KOPT-K1 (cell line): ENCODE measurements around the gene HOXA6.

ENCODE experiments used
- H3K27ac ChIP-seq: fragments of 200-600 bp; sonication (generic); 2 replicates; pipeline ENCODE4 v1.5.1; 2016; ENCODE audit warnings: antibody characterized with exemption, mild to moderate bottlenecking, low read depth, low read length; ENCODE audit not compliant: poor library complexity, severe bottlenecking
- H3K36me3 ChIP-seq: fragments of 200-600 bp; sonication (generic); 2 replicates; pipeline ENCODE4 v1.5.1; 2017; ENCODE audit warnings: antibody characterized with exemption, mild to moderate bottlenecking, low read length, moderate library complexity; ENCODE audit not compliant: insufficient read depth
- H3K9me3 ChIP-seq: fragments of 200-600 bp; sonication (generic); 2 replicates; pipeline ENCODE4 v1.5.1; 2017; ENCODE audit warnings: antibody characterized with exemption, low read length, mild to moderate bottlenecking; ENCODE audit not compliant: insufficient read depth, poor library complexity, severe bottlenecking

Gene HOXA6

GRCh38 chr7:27105301-27106031 lies 42.1 kb downstream of the HOXA6 start:
- Histone ChIP-seq H3K36me3 (no peaks in the 10 kb centered on the region), H3K9me3 (peaks cover 4% of the 10 kb centered on the region), H3K27ac (no peak overlapping the region)

GRCh38 chr7:27104341-27105058 lies 43.1 kb downstream of the HOXA6 start:
- H3K9me3 ChIP-seq, result peaks cover 4% of the 10 kb centered on the region
- H3K27ac ChIP-seq, result no peak overlapping the region
- H3K36me3 ChIP-seq, result no peaks in the 10 kb centered on the region

DNA sequence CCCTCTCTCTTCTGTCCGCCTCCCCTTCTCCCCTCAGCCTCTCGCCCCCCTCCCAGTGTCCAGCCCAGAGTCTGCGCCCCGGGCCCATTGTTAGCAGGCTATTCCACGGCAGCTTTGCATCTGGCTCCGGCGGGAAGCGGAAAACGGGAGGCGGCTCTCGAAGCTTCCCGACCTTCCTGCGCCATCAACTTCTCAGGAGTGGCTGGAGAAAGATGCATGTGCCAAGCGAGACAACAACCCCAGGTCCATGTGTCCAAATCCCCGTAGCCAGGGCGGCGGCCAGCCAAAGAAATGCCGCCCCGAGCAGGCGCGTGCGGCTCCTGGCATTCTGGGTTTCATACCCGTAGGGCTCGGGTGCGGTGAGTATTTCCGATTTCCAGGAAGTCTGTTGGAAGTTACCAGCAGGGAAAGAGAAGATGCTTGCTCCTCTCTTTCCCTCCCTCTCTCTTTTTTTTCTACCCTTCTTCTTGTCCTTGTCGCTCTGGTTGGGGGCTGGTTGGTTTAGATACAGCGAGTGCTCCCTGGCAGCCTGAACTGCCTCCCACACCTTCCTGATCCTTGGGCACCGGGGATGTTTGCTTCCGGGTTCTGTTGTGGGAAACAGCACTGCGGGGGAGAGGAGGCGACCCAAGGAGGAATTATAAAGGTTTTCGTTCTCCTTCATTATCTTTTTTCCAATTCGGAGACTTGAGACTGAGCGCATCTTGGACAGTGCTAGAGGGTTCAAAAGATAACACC lies 43.9 kb downstream of the HOXA6 start:
- Histone ChIP-seq H3K36me3 (no peaks in the 10 kb centered on the region), H3K9me3 (peaks cover 4% of the 10 kb centered on the region), H3K27ac (no peak overlapping the region)

DNA sequence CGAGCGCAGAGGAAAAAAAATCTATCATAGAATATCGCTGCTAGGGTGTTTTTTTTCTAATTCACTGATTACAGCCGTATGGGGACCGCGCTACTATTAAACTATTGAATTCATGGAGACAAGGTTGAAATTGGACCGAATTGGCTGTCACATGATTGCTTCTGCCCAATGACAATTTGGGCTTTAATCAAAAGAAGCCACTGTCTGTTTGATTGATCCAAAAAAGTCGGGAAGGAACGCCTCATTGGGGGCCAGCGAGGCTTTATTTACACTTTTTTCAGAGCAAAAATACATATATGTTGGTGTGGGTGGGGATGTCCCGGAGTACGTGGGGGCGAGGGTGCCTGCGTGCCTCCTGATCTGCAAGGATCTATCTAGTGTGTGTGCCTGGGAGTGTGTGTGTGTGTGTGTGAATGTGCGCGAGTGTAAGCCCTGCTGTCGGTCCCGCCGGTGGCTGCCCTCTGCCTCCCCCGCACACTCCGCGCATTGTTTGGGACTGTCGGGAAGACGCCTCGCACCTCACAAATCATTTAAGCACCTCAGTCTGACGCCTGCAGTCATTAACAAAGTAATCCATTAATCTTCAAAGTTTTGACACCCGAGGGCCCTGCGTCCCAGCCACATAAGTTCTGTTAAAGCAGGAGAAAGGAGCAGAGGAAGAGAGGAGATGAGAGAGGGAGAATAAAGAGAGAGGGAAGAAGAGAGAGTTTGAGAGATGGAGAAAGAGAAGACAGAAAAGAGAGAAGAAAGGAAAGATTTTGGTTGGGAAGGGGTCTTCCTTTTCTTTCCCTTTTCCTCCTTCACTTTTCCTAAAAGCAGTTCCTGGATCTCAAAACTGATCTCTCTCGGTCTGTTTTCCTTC lies 44.8 kb downstream of the HOXA6 start, which contains the start of gene HOXA2:
Gene HOXA2 (minus strand): TSS at position 103 of the 862 bp plus-strand sequence. CDS start 183 bp downstream, outside the sequence.
- Histone ChIP-seq H3K27ac (no peak within 1 kb of the TSS), H3K36me3 (no peaks in the 10 kb centered on the region)

GRCh38 chr7:27101957-27102580 lies 45.5 kb downstream of the HOXA6 start:
- peaks cover 8% of the 10 kb centered on the region for H3K9me3 ChIP-seq
- H3K27ac ChIP-seq, result no peak overlapping the region
- no peaks in the 10 kb centered on the region for H3K36me3 ChIP-seq

More for the DNA sequence above, 44.8 kb downstream of the HOXA6 start, which contains the start of gene HOXA2:
- peaks cover 4% of the 10 kb centered on the region for H3K9me3 ChIP-seq

- Histone ChIP-seq H3K9me3 (peaks cover 10% of the 10 kb centered on the region), H3K27ac (no peak overlapping the region), H3K36me3 (no peaks in the 10 kb centered on the region)
These were observed 46.2 kb downstream of the HOXA6 start for GRCh38 chr7:27101171-27101956.

- H3K36me3 ChIP-seq, result no peaks in the 10 kb centered on the region
- H3K9me3 ChIP-seq, result peaks cover 13% of the 10 kb centered on the region
- no peak overlapping the region for H3K27ac ChIP-seq
These were observed 46.8 kb downstream of the HOXA6 start for GRCh38 chr7:27100694-27101170.

GRCh38 chr7:27099453-27100370 lies 47.9 kb downstream of the HOXA6 start:
- no peaks in the 10 kb centered on the region for H3K36me3 ChIP-seq
- no peak overlapping the region for H3K27ac ChIP-seq
- peaks cover 18% of the 10 kb centered on the region for H3K9me3 ChIP-seq

GRCh38 chr7:27098578-27099451 lies 48.8 kb downstream of the HOXA6 start:
- no peaks in the 10 kb centered on the region for H3K36me3 ChIP-seq
- peaks cover 21% of the 10 kb centered on the region for H3K9me3 ChIP-seq
- H3K27ac ChIP-seq, result no peak overlapping the region

GRCh38 chr7:27097686-27098577 lies 49.6 kb downstream of the HOXA6 start:
- H3K9me3 ChIP-seq, result peaks cover 19% of the 10 kb centered on the region
- no peaks in the 10 kb centered on the region for H3K36me3 ChIP-seq
- no peak overlapping the region for H3K27ac ChIP-seq

DNA sequence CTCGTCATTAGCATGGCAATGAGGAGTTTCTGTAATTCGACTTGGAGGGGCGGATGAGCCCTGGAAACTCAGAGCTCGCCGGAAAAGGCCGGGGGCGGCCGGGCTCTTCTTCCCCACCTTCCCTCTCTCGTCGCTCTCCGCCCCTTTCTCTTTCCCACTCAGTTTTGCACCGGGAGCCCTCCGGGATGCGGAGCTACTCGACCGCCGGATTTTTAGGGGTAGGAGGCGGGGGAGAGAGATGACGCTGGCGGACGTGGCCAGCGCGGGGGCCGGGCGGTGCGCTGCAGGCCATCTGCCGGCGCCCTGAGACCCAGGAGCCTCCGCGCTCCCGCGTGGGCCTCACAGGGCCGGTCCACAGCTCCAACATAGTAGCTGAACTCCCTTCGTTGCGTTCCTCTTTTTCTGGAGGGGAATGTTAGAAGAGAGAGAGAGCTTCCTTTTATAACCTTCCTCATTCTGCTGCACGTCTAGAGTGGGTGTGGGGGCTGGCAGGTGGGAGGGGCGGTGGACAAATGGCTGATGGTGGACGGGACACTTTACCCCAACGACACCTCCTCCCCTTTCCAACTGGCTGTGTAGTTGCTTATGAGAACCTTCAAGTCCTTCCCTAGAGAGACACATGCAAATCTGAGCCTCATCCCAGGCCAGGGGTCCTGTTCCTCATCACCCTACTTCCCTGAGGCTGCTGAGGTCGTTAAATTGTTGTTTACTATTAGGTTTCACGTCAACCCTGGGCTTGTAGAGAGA lies 50.6 kb downstream of the HOXA6 start:
- Histone ChIP-seq H3K9me3 (peaks cover 21% of the 10 kb centered on the region), H3K36me3 (no peaks in the 10 kb centered on the region), H3K27ac (no peak overlapping the region)
